Activated CD4-positive, alpha-beta T cell treated with anti-CD3 and anti-CD28 coated beads, Interleukin-2, amount 50 U/mL, for 4 hours (primary cell): ENCODE measurements around the gene TANGO6.

Experiments
- DNase-seq, 2 experiments: peaks; one replicate each; pipeline ENCODE4 v3.0.0-alpha.2; 2020

The TANGO6 gene

DNA sequence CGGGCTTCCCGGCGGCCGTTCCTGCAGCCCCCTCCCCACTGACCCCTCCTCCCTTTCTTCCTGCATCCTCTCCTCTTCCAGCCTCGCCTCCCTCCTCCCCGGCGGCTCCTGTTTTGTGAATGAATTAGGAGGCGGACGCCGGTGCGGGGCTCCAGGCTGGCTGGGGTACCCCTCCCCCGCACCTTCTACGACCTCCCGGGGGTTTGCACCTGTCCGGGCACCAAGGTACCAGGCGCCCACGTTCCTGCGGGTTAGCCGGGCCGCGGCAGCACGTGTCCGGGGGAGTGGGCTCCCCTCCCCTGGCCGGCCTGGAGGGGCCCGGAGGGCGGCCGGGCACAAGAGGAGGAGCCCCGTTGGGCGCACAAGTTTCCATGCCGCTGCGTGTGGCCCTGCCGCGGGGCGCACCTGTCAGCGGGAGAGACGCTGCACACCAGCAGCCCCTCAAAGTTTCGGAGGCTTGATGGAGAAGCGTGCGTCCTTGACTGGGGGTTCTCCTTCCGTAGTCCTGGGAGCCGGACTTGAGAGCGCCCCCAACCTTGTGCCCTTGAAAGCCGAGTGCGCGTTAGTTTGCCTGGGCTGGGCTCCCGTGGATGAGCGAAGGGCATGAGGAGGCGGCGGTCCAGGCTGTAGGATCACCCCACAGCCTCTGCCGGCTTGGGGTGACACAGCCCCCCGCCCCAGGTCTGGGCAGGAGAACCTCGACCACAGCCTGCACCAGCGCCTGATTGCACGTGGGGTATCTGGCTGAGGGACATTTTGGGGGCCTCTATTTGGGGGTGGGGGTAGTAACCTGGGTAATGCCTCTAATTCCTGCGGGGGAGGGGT, 263.4 kb downstream of the TANGO6 start:
- no peak for DNase-seq

DNA sequence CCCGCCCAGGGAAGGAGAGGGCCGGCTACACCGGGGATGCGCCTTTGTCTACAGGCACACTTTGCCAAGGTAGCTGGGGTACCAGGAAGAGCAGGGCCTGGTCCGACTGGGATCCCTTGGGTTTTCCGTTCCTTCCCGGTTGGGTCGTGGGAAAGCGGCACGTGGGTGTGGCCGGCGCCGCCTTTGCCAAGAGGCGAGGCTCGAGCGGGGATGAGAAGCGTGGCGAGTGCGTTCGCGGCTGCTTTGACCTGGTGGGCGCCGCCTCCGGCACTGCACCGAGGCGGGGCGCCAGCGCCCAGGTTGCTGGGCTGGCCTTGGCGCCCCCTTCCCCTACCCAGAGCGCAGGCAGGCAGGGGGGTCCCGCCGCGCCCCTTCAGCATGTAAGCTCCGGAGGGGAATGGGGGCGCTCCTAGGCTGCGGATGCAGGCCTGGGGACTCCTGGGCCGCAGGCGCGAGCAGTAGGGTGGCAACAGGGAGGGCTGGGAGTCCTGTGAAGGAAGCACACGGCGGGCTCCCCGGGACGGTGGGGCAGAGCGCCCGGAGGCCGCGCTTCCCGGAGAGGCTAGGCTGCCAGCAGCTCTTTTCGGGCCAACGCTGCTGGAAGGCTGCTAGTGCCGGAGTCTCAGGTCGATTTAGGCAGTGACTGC, 264.1 kb downstream of the TANGO6 start:
- DNase-seq, result no peak

- no peak for DNase-seq
Measured at GRCh38 chr16:69108064-69108904, 265.0 kb downstream of the TANGO6 start.

DNA sequence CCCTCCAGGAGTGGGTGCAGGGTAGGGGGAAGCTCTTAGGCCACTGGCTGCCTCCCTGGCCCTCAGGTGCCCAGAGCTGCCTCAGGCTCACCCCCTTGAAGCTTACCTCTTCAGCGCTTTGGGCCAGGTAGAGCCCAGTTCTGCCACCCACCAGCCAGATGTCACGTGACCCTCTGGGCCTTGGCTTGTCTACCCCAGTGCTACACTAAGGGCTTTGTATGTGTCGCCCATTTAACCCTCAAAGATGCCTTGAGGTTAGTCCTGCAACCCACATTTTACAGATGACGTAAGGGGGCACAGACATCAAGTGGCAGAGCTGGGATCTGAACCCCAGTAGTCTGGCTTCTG, 265.5 kb downstream of the TANGO6 start:
- DNase-seq, result no peak

DNA sequence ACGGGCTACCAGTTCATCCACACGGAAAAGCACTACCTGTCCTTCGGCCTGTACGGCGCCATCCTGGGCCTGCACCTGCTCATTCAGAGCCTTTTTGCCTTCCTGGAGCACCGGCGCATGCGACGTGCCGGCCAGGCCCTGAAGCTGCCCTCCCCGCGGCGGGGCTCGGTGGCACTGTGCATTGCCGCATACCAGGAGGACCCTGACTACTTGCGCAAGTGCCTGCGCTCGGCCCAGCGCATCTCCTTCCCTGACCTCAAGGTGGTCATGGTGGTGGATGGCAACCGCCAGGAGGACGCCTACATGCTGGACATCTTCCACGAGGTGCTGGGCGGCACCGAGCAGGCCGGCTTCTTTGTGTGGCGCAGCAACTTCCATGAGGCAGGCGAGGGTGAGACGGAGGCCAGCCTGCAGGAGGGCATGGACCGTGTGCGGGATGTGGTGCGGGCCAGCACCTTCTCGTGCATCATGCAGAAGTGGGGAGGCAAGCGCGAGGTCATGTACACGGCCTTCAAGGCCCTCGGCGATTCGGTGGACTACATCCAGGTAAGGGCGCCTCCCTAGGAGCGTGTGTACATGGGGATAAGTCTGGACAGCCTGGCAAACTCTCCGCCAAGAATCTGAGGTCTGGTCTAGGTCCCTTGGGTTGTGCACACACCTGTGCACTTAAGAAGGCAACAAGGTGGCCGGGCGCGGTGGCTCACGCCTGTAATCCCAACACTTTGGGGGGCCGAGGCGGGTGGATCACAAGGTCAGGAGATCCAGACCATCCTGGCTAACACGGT, 266.3 kb downstream of the TANGO6 start:
- DNase-seq, result no peak

- no peak for DNase-seq
Measured at GRCh38 chr16:69110406-69110805, 267.1 kb downstream of the TANGO6 start.

DNA sequence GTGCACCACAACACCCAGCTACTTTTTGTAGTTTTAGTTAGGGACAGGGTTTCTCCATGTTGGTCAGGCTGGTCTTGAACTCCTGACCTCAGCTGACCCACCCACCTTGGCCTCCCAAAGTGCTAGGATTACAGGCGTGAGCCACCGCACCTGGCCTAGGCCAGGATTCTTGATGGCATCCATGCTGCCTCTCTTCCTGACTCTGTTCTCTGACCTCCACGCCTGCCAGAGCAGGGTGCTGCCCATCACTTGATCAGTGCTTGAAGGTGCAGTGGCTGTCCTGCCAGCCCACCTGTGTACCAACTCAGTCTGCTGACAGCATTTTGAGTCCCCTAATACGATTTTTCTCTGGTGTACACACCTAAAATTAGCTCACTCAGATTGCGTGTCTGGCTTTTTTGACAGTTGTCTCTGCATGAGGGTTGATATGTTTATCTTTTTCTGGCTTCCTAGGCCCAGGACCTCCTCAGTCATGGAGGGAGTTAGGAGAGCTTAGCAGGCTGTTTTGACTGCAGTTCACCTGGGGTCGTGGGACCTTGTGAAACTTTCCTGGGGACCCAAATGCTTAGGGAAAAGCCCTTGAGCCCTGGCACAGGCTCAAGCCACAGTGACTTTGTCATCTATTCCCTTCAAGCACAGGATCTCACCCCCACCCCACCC, 268.0 kb downstream of the TANGO6 start:
- DNase-seq, result no peak

DNA sequence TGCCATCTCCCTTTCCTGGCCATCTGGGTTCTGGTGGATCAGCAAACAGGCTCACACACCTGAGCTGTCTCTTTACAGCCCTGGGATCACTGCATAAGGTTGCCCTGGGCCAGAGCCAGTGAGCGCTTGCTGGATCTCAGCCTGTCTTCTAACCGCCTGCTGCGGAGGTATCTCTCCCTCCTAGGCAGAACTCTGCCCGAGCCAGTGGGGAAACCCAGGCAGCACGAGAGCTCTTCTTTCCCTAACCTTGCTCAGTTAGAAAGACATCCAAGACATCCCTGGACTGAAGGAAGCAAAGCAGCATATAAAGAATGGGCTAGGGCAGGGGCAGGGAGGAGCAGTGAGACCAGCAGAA, 268.5 kb downstream of the TANGO6 start:
- no peak for DNase-seq

GRCh38 chr16:69112285-69113129, 269.2 kb downstream of the TANGO6 start:
- DNase-seq, result peak; percentile 31 to 42

GRCh38 chr16:69113216-69113615, 269.9 kb downstream of the TANGO6 start:
- no peak for DNase-seq

DNA sequence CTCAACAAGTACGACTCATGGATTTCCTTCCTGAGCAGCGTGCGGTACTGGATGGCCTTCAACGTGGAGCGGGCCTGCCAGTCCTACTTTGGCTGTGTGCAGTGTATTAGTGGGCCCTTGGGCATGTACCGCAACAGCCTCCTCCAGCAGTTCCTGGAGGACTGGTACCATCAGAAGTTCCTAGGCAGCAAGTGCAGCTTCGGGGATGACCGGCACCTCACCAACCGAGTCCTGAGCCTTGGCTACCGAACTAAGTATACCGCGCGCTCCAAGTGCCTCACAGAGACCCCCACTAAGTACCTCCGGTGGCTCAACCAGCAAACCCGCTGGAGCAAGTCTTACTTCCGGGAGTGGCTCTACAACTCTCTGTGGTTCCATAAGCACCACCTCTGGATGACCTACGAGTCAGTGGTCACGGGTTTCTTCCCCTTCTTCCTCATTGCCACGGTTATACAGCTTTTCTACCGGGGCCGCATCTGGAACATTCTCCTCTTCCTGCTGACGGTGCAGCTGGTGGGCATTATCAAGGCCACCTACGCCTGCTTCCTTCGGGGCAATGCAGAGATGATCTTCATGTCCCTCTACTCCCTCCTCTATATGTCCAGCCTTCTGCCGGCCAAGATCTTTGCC, 271.1 kb downstream of the TANGO6 start:
- DNase-seq, result no peak

DNA sequence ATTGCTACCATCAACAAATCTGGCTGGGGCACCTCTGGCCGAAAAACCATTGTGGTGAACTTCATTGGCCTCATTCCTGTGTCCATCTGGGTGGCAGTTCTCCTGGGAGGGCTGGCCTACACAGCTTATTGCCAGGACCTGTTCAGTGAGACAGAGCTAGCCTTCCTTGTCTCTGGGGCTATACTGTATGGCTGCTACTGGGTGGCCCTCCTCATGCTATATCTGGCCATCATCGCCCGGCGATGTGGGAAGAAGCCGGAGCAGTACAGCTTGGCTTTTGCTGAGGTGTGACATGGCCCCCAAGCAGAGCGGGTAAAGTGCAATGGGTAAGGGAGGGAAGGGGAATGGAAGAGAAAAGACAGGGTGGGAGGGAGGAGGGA, 271.6 kb downstream of the TANGO6 start:
- no peak for DNase-seq

DNA sequence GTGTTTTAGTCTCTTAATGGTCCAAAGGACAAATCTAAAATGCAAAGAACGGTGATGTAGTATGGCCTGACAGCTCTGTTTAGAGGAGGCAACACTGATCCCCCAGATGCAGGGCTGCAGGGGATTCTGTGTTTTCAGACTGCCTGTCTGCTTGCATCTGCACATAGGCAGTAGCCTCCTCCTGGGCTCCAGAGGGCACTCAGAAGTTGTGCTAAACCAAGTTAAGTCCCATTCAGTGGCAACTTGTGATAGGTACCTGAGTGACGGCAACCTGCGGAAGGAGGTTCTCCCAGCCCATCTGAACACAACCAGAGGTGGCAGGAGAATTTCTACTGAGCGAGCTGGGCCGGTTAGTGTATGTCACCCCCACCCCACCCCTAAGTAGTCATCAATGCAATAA, 272.0 kb downstream of the TANGO6 start:
- no peak for DNase-seq

DNA sequence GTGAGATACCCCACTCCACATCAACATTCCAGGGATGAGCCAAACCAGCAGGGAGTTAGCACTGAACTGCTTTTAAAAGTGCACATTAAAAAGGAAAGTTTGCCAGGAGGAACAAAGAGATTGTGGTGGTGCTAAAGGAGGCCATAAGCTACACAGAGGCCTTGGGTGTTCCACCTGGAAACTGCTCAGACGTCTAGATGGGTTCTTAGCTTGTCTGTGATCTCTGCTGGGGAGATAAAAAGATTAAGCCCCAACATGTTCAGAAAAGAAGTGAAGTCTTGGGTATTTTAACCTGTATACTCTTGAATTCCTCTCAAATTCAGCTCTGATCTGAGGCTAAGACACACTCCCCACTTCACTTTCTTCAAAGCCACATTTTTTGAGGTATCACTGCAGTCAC, 272.5 kb downstream of the TANGO6 start:
- DNase-seq, result no peak

DNA sequence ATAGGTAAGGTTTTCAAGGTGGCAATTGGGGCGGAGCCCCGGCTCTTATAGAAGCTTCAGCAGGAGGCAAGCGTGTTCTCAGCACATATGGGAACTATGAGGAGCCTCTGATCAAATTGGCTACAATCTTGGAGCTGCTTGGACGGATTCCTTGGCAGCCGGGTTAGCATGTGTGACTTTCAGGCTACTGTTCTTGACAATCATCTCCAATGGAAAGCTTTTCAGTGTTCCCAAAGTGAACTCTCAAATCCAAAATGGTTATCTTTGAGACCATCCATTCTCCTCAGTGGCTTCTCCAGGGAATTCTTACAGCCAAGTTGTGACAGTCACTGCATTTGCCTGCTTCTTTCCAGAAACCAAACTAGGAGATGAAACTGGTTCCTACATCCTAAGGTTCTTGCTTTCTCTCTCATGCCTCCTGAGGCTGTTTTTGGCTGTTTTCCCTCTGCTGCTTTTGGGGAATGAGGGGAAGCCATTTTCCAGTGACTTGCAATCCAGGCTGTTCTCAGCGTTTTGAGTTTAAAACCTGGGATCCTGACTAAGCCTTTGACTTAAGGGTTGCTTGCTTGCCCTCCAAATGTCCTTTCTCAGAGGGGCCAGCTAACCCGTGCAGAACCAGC, 273.0 kb downstream of the TANGO6 start:
- no peak for DNase-seq

- DNase-seq, result no peak
Measured at GRCh38 chr16:69116906-69117305, 273.6 kb downstream of the TANGO6 start.

- DNase-seq, result no peak
Measured at GRCh38 chr16:69118468-69118867, 275.1 kb downstream of the TANGO6 start.

- no peak for DNase-seq
Measured at GRCh38 chr16:69118994-69119393, 275.7 kb downstream of the TANGO6 start.

- DNase-seq, result no peak
Measured at GRCh38 chr16:69119536-69119935, 276.2 kb downstream of the TANGO6 start.

DNA sequence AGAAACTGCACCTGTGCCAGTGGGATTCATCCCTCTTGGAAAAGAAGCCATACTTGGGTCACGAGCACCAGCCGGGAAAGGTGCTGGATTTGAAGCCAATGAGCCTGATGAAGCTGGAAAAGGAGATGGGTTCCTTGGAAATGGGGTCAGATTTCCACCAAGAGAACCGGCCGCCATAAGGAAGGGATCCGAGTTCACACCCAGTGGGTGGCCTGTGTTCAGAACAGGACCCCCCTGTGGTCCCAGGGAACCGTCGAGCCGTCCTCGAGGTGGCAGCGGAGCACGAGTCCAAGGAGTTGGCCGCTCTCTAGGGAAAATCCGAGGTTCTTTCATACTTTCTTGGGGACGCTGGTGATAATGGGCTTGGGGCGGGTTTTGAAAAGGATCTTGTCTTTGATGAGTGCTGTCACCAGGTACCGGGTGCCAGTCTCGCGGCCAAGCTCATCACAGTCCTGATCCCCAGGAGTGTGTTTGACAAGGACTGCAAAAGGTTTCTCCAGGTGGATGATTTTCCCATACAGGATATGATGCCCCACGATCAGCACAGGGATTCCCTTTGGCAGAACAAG, 276.8 kb downstream of the TANGO6 start:
- DNase-seq, result no peak
